PFSK-1 (cell line): ENCODE measurements around the gene NDUFA7.
A peak's percentile ranks its signal among the peaks of the same experiment; 100 is the strongest.

Experiments used
- FOXP2 ChIP-seq: optimal IDR thresholded peaks from 2 replicates; pipeline ENCODE3; 2011; ENCODE audit warnings: borderline replicate concordance, control low read depth, inconsistent platforms; ENCODE audit not compliant: insufficient read depth; ENCODE audit errors: extremely low read length, extremely low read depth
- POLR2AphosphoS5 ChIP-seq: IDR thresholded peaks from 2 replicates; pipeline ENCODE4 v1.6.1; 2012; ENCODE audit warnings: low read depth, mild to moderate bottlenecking, control low read depth, low read length, moderate library complexity
- REST ChIP-seq, 2 experiments: IDR thresholded peaks; 2 replicates each; pipeline versions ENCODE4 v1.6.1 to v1.8.0; 2011 to 2012; ENCODE audit warnings: low read depth in 2 of 2, low read length in 2 of 2, control low read depth in 1 of 2, inconsistent platforms in 1 of 2, mild to moderate bottlenecking in 1 of 2, moderate library complexity in 1 of 2; ENCODE audit not compliant: insufficient read depth in 1 of 2
- SIN3A ChIP-seq: IDR thresholded peaks from 2 replicates; pipeline ENCODE4 v1.6.1; 2012; ENCODE audit warnings: mild to moderate bottlenecking, low read length, moderate library complexity, borderline replicate concordance; ENCODE audit not compliant: insufficient read depth
- TAF1 ChIP-seq: IDR thresholded peaks from 2 replicates; pipeline ENCODE4 v1.6.1; 2012; ENCODE audit warnings: low read length, control low read depth, borderline replicate concordance; ENCODE audit not compliant: insufficient read depth

Gene NDUFA7

DNA sequence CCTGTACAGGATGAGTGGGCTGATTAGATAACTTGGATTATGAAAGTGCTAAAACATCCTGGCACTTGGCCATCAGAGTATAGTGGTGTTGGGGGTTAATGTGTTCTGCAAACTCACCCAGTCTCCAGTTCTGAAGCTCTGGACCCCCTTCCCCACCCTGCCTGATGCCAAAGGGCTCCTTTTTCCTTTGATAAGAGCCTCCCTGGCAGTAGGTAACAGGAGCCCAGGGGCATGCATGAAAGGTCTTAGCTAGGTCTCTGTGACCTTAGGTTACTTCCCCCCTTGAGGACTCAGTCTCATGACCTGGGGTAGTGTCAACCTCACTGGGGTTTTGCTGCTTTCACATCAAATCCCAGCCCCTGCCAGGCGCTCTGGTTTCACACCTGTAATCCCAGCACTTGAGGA, 2.6 kb upstream of the NDUFA7 start:
- TF ChIP-seq POLR2AphosphoS5 (peak; percentile 69; the same call in 1 of the 2 replicates), TAF1 (no peak)

- TF ChIP-seq SIN3A (no peak), FOXP2 (no peak)
These were observed 1.4 kb upstream of the NDUFA7 start for GRCh38 chr19:8322638-8322997.

- TF ChIP-seq FOXP2 (no peak), SIN3A (no peak), POLR2AphosphoS5 (no peak), REST (IDR thresholded peaks at IDR 0.05; ENCODE audit: insufficient read depth in 1 of 2, low read depth in 2 of 2, low read length in 2 of 2) (no peak), TAF1 (no peak)
These were observed 937 bp upstream of the NDUFA7 start for GRCh38 chr19:8321986-8322637.

GRCh38 chr19:8320564-8321066, 560 bp downstream of the NDUFA7 start:
- TF ChIP-seq SIN3A (no peak), FOXP2 (no peak), POLR2AphosphoS5 (no peak), TAF1 (no peak), REST (IDR thresholded peaks at IDR 0.05; ENCODE audit: insufficient read depth in 1 of 2, low read depth in 2 of 2, low read length in 2 of 2) (no peak)

DNA sequence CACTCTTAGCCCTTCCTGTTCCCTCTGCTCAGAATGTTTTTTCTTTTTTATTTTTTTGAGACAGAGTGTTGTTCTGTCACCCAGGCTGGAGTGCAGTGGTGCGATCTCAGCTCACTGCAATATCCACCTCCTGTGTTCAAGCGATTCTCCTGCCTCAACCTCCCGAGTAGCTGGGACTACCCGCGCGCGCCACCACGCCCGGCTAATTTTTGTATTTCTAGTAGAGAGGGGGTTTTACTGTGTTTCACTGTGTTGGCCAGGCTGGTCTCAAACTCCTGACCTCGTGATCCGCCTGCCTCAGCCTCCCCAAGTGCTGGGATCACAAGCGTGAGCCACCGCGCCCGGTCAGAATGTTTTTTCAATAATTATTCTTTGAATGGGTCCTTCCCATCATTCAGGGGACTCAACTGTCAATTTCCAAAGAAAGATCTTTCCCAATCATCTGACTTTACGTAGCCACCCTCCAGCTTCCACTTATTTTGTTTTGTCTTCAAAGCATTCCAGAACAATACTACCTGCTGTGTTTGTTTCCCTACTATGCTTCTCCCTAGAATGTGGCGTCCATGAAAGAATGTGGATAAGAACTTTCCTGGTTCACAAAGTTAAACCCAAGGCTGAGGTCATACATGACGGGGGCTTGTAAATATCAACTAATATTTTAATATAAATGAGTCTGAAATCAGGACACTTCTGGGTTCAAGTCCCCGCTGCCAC, 1.2 kb downstream of the NDUFA7 start:
- TF ChIP-seq SIN3A (no peak), FOXP2 (no peak), TAF1 (no peak), REST (IDR thresholded peaks at IDR 0.05; ENCODE audit: insufficient read depth in 1 of 2, low read depth in 2 of 2, low read length in 2 of 2) (no peak), POLR2AphosphoS5 (no peak)
